H7 (cell line): ENCODE data around the gene CACNA1E. TPM values are rescaled to one million over a fixed set of nuclear protein-coding genes. Genes with fewer than 3 reads are reported as not detected.
A peak's percentile ranks its signal among the peaks of the same experiment; 100 is the strongest.

Source experiments
- DNase-seq: peaks from one replicate; pipeline ENCODE4 v3.0.0; 2012
- H3K27me3 ChIP-seq: 2 replicates; pipeline ENCODE4 v1.6.0; 2011; ENCODE audit warnings: mild to moderate bottlenecking, low read length; ENCODE audit not compliant: control insufficient read depth, insufficient read depth
- H3K36me3 ChIP-seq: replicated peaks from 2 replicates; pipeline ENCODE4 v1.5.1; 2011; ENCODE audit warnings: low read length; ENCODE audit not compliant: control insufficient read depth, insufficient read depth
- H3K4me3 ChIP-seq: 2 replicates; pipeline ENCODE4 v1.5.1; 2011; ENCODE audit warnings: low read depth, mild to moderate bottlenecking, control low read depth, low read length, moderate library complexity; ENCODE audit not compliant: insufficient read depth
- total RNA-seq: library from RNA; depleted of rRNA; stranded (reverse); fragments of >200 nt; shearing (Covaris generic); gene quantifications from 2 replicates; pipeline ENCODE4 v1.2.3, GENCODE V29; 2014

CACNA1E gene
- total RNA-seq, 1 experiment from 2014 or later = 4.1 TPM

DNA sequence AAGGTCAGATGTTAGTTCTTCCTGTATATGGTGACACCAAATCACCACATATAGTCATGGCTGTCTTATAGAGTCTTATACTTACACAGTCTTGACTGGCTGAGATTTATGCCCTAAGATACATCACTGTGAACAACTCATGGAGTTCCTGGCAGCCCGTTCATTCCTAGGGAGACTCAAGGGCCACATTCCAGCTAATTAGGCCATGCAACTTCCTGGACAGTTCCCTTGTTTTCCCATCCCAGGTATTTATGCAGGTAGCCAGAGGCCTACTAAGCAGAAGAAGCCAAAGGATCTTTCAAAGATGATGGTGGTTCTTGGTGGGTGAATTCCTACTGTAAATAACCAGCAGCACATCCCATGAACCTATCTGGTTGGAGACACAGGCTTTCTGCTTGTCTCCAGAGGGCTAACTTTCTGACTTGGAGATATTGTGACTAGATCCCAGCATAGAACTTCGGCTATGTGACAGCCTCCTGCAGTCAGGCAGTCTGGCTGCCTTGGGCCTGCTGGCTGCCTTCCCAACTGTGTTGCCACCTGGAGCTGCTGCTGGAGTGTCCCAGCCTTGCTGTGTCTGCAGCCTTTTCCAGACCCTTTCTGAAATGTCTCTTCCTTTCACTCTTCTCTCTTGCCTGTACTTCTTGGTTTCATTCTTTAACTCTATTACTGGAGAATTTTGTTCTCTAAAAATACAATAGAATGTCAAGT is 283.8 kb downstream of the CACNA1E start:
- no peaks in the 10 kb centered on the region for H3K36me3 ChIP-seq
- H3K27me3 ChIP-seq = no peaks in the 10 kb centered on the region
- DNase-seq = no peak

DNA sequence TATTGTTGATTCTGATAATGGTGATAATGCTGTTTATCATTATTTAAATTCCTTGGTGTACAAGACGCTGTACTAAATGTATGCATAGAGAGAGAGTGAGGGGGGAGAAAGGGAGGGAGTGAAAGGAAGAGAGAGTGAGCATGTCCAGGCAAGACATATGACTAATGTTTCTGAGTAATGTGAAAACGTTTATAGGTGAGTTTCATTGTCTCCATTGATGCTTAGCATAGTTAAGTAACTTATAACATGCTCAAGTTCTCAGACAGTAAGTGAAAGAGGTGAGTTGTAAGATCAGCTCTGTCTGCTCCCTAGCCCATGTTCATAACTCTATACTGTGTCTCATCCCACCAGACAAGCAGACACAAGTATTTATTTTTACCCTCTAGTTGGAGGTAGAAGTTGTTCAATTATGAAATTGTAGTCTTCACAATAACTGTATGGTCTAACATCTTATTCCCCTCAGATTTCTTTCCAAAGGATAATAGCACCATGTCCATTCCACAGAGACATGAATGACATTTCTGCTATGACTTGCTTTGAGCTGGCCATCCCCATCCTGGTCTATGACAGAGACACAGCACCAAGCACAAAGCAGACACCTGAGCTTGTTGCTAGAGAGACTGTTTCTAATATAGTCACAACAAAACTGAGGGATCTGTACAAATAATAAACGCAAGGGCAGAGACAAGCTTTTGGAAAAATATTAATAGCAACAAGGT is 285.1 kb downstream of the CACNA1E start:
- no peaks in the 10 kb centered on the region for H3K36me3 ChIP-seq
- no peak overlapping the region for H3K4me3 ChIP-seq
- H3K27me3 ChIP-seq = no peaks in the 10 kb centered on the region
- no peak for DNase-seq

More for the DNA sequence above, 283.8 kb downstream of the CACNA1E start:
- no peak overlapping the region for H3K4me3 ChIP-seq

DNA sequence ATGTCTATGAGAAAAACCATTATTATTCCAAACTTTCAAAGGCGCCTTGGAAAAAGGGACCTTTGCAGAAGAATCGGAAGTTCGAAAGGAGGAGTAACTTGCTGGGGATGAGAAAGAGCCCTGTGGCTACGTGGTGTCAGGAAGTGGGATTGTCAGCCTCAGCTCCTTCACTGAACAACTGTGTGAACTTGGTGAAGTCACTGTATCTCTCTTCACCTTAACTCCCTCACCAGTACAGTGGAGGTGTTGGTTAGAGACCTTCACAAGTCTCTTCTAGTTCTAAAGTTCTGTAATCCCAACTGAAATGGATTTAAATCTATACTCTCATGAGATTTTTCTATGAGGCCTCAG is 285.6 kb downstream of the CACNA1E start:
- Histone ChIP-seq H3K27me3 (no peaks in the 10 kb centered on the region), H3K36me3 (no peaks in the 10 kb centered on the region), H3K4me3 (no peak overlapping the region)
- no peak for DNase-seq

DNA sequence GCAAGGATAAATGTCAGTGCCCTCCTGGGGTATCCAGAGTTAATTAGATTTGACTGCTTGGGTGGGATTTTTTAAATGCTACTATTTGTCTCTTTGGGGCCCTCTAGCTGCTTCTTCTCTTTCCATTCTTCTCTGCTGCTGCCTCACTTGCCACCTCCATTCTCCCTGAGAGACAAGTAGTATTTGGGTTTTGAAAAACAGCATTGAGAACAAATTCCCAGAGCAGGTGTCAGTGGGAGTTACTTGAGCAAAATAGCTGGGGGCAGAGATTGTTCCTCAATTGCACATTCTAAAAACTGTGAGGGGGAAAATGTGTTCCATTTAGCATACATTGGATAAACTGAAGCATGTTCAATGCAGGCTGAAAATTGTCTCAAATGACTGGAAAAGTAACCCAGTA is 286.5 kb downstream of the CACNA1E start:
- Histone ChIP-seq H3K4me3 (no peak overlapping the region), H3K36me3 (no peaks in the 10 kb centered on the region), H3K27me3 (no peaks in the 10 kb centered on the region)
- DNase-seq = no peak

DNA sequence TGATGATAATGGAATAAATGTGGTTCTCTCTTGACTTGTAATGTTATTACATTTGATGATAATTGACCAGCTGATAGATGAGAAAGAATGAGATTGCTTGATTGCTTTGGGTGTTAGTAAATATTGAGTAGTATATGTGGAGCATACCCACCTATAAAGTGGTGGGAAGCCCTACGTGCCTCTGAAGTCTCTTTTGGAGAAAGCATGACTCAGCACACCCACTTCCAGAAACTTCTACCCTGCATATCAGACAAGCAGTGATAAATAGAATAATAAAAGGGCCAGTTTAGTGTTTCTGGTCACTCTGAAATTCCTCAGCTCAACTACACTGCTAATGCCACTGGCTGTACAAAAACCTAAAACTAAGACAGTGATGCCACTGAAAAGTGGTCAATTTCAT is 289.4 kb downstream of the CACNA1E start:
- Histone ChIP-seq H3K36me3 (no peaks in the 10 kb centered on the region), H3K27me3 (no peaks in the 10 kb centered on the region), H3K4me3 (no peak overlapping the region)
- DNase-seq = no peak

DNA sequence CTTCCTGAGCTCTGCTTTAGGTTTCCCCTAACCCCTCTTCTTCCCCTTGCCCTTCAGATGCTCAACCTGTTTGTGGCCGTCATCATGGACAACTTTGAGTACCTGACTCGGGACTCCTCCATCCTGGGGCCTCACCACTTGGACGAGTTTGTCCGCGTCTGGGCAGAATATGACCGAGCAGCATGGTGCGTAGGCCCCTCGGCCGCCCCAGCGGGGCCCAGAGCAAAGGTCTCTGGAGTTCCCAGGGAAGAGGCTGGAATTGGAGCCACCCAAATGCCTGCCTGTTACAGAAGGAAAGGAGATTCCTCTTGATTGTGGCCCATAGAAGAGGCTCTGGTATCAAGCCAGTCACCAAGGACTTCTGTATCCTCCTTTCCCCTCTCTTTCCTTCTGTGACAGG is 292.7 kb downstream of the CACNA1E start:
- Histone ChIP-seq H3K27me3 (no peaks in the 10 kb centered on the region), H3K36me3 (no peaks in the 10 kb centered on the region), H3K4me3 (no peak overlapping the region)
- DNase-seq = no peak

DNA sequence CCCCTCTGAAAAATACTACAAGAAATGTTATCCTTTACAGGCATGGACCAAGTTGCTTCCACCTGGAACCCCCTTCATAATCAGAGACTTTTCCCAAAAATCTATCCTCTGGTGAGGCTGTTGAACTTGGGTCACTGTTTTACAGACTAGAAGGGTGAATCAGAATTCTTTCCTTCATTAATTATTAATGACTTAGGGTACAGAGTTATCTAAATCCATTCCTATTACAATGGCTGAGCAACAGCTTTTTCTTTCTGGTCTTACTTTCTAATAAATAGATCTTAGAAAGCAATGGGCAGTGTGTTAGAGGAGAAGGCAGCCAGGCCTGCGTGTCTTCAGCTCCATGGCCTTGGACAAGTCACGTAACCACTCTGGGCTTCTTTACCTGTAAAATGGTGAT is 294.0 kb downstream of the CACNA1E start:
- DNase-seq = no peak
- no peaks in the 10 kb centered on the region for H3K27me3 ChIP-seq
- no peaks in the 10 kb centered on the region for H3K36me3 ChIP-seq
- H3K4me3 ChIP-seq = no peak overlapping the region

DNA sequence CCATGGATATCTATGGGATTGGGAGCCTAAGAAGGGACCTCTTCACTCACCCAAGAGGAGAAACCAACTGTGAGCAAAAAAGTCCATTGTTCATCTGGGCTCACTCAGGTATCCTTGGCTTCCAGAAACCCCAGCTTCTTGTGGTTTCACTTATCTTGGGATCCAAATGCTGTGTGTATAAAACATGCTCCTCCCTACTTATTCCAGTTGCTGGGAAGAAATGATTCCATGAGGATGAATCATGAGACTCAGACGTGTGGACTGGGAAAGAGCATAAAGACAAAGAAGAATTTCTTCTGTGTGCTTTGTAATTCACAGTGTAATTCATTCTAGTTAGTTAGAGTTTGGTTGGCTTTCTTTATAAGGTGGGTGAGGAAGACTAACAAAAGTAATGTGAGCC is 294.5 kb downstream of the CACNA1E start:
- DNase-seq = no peak
- Histone ChIP-seq H3K27me3 (no peaks in the 10 kb centered on the region), H3K4me3 (no peak overlapping the region), H3K36me3 (no peaks in the 10 kb centered on the region)

DNA sequence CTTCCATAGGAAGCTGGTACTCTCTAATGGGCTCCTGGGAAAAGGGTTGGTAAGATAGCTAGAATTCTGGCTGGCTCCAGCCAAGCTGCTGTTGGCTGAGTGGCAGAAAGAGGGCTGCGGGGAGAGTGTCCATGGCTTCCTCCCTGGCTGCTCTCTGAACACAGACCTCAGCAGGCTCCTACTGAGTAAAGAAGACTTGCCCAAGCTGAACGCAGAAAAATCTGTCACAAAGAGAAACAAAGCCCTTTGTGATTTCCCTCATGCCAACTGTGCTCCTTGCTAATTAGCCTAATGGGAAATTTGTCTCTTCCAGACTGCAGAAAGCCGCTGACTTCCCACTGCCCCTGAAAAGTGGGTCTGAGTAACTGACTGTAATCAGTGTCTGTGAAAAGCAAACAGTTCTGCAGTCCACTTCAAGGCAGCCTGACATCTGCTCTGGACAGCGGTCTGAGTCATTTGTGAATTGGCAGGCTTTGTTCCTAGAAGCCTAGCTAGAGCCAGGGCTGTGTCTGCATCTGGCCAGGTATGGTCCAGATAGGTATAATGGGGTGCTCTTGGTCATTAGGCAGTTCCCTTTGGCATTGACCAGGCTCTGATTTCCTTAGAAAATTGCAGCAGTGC is 295.4 kb downstream of the CACNA1E start:
- Histone ChIP-seq H3K27me3 (no peaks in the 10 kb centered on the region), H3K4me3 (no peak overlapping the region), H3K36me3 (no peaks in the 10 kb centered on the region)
- no peak for DNase-seq

DNA sequence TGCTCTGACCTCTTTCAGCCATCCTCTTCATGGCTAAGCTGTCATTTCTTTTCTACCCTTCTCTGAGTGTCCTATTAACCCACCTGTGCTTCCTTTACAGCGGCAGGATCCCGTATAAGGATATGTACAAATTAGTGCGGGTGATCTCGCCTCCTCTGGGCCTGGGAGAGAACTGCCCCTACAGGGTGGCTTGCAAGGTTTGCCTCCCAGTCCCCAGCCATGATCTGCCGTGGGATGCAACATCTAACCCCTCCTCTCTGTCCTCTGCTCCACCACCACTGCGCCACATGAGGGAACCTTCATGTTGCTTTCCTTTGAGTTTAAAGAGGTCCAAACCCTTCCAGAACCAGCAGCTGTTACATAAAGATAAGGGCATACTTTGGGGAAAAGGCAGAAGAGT is 296.0 kb downstream of the CACNA1E start:
- Histone ChIP-seq H3K4me3 (no peak overlapping the region), H3K27me3 (no peaks in the 10 kb centered on the region), H3K36me3 (no peaks in the 10 kb centered on the region)
- peak; percentile 46 for DNase-seq

DNA sequence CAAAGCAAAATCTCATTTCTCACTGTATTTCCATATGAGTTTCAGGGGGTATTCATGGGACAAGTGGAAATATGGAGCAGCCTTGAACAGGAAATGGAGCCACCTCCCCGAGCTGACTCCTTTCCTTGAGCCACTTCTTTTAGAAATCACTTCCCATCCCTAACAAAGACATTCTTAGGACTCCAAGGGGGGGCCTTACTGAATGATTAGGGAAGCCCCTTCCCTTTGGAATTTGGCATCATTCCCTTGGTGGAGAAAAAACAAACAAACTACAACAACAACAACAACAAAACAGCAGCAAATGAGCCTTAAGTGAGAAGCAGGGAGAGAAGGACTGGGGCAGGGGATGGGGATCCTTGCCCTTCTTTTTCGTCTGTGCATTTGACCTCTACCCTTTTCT is 299.9 kb downstream of the CACNA1E start:
- Histone ChIP-seq H3K36me3 (no peaks in the 10 kb centered on the region), H3K4me3 (no peak overlapping the region), H3K27me3 (no peaks in the 10 kb centered on the region)
- DNase-seq = peak; percentile 30

DNA sequence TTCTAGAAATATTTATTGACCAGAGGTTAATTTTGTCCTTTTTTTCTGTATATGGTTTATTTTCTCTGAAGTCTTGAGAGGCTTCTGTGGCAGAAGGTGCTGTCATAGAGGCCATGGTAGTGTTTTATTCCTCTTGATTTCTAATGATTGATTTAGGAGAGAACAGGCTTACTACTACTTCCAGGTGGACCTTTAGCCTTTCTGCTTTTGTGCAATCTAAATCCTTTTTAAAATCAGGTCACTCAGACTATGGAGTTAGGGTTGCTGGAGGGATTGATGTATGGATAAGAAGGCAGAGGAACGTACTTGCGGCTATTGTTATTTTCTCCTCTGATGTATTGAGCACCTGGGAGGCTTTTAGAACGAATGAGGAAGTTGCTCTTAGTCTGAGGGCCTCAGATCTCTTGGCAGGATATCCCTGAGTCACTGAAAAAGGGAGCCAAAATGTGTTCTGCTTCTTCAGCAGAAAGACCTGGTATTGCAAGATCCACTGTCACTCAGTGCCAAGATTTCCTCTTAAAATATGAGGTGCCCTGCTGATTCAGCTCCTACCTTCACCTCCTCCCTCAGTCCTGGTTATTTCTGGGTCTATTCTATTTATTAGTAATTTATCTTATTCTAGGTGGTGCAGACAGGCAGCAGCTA is 300.8 kb downstream of the CACNA1E start:
- H3K36me3 ChIP-seq = no peaks in the 10 kb centered on the region
- DNase-seq = no peak
- H3K4me3 ChIP-seq = no peak overlapping the region
- H3K27me3 ChIP-seq = no peaks in the 10 kb centered on the region

DNA sequence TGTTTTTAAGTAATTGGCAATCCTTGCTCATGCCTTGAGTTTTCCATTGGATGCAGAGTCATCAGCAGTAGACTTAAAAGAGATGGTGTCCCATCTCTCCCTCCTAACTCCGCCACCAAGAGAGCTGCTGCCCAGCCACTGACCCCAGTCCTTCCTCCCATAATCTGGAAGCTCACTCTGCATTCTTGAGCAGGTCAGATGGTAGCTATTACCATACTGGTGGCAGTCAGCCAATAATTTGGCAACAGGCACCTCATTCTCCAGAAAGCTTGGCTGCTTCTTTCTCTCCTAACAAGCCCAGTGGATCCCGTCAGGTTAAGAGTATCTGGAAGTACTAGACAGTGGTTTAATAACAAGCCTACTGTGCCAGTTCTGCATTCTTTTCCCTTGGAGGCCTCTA is 306.1 kb downstream of the CACNA1E start:
- Histone ChIP-seq H3K36me3 (no peaks in the 10 kb centered on the region), H3K4me3 (no peak overlapping the region), H3K27me3 (no peaks in the 10 kb centered on the region; the same call in 1 of the 2 replicates)
- no peak for DNase-seq

DNA sequence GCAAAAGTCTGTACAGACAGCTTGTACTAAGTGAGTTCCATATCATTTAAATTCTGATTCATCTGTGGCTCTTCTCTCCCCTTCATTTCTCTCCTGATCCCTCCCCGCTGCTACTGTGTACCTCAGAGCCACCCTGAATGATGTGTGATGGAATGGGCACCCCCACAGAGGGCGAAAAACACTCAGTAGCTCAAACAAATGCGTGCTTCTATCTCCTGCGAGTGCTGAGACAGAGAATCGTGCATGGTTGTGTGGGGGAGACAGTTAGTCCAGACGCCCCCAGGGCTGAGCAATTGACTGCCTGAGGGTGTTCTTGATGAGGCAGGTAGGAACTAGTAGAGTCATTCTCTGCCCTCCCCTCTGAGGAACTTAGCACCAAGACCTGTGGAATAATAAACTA is 308.4 kb downstream of the CACNA1E start:
- Histone ChIP-seq H3K36me3 (no peaks in the 10 kb centered on the region), H3K27me3 (no peaks in the 10 kb centered on the region; the same call in 1 of the 2 replicates), H3K4me3 (no peak overlapping the region)
- no peak for DNase-seq

DNA sequence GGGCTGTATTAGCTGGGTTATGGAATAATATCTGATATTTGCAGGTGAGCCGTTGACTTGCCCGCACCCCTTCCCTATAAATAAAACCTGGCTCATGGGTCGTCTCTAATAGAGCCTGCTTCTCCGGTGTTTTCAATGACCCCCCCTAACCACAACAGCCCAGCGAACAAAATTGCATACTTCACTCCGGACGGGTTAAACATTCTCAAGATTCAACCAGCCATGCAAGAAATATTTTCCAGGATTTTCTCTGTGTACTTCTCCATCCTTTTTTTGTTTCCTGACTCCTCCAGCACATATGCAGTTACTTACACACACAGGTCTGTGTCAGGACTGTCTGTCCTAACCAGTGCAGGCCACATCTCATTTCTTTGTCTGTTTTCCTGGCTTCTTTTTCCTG is 310.5 kb downstream of the CACNA1E start:
- H3K36me3 ChIP-seq = no peaks in the 10 kb centered on the region
- DNase-seq = no peak
- no peak overlapping the region for H3K4me3 ChIP-seq
- no peaks in the 10 kb centered on the region; the same call in 1 of the 2 replicates for H3K27me3 ChIP-seq
